Activated CD4-positive, alpha-beta T cell treated with anti-CD3 and anti-CD28 coated beads, Interleukin-10, Interleukin-2, amounts not matched to agents 100 ng/mL and 50 ng/mL, durations not matched to agents 16 hours and 8 hours (primary cell): ENCODE measurements around the gene MAP7D3.
"Not testable (repeated sequence)": the region's sequence is repeated elsewhere in the genome, so short reads cannot be mapped to it uniquely, and the experiment has no call there.

ENCODE experiments used
- DNase-seq: peaks from one replicate; pipeline ENCODE4 v3.0.0-alpha.2; 2020

The MAP7D3 gene

GRCh38 chrX:136251041-136251991 is at the start of gene MAP7D3:
Gene MAP7D3, minus strand, starts transcription at chrX:136251400. Its CDS starts 42 bp downstream, at chrX:136251358.
- peak; percentile 75 for DNase-seq

GRCh38 chrX:136300721-136301120 is 49.5 kb upstream of the MAP7D3 start, which contains the start of gene ADGRG4:
Gene ADGRG4, plus strand, starts transcription at chrX:136300963. Its CDS starts 7,815 bp downstream, at chrX:136308778.
- not testable (repeated sequence) for DNase-seq

GRCh38 chrX:136295380-136295779 is 44.2 kb upstream of the MAP7D3 start:
- no peak for DNase-seq

GRCh38 chrX:136292656-136293055 is 41.5 kb upstream of the MAP7D3 start:
- no peak for DNase-seq

- DNase-seq = no peak
These were observed 40.6 kb upstream of the MAP7D3 start for GRCh38 chrX:136291824-136292223.

GRCh38 chrX:136286375-136286774 is 35.2 kb upstream of the MAP7D3 start:
- DNase-seq = not testable (repeated sequence)

GRCh38 chrX:136275553-136275952 is 24.4 kb upstream of the MAP7D3 start:
- no peak for DNase-seq

GRCh38 chrX:136273986-136274385 is 22.8 kb upstream of the MAP7D3 start:
- no peak for DNase-seq

- DNase-seq = no peak
These were observed 21.1 kb upstream of the MAP7D3 start for GRCh38 chrX:136272325-136272724.

- DNase-seq = no peak
These were observed 20.1 kb upstream of the MAP7D3 start for GRCh38 chrX:136271300-136271699.

GRCh38 chrX:136269921-136270320 is 18.7 kb upstream of the MAP7D3 start:
- no peak for DNase-seq

GRCh38 chrX:136268051-136269048 is 17.1 kb upstream of the MAP7D3 start:
- DNase-seq = peak; percentile 66

- DNase-seq = no peak
These were observed 15.6 kb upstream of the MAP7D3 start for GRCh38 chrX:136266828-136267227.

GRCh38 chrX:136262812-136263315 is 11.7 kb upstream of the MAP7D3 start:
- DNase-seq = no peak

- no peak for DNase-seq
These were observed 11.0 kb upstream of the MAP7D3 start for GRCh38 chrX:136262243-136262642.

GRCh38 chrX:136261321-136261720 is 10.1 kb upstream of the MAP7D3 start:
- DNase-seq = no peak

GRCh38 chrX:136260776-136261175 is 9.6 kb upstream of the MAP7D3 start:
- DNase-seq = no peak

GRCh38 chrX:136259543-136259942 is 8.3 kb upstream of the MAP7D3 start:
- peak; percentile 52 for DNase-seq

GRCh38 chrX:136258951-136259350 is 7.8 kb upstream of the MAP7D3 start:
- no peak for DNase-seq

- DNase-seq = no peak
These were observed 4.8 kb upstream of the MAP7D3 start for GRCh38 chrX:136256026-136256425.

GRCh38 chrX:136255541-136255940 is 4.3 kb upstream of the MAP7D3 start:
- DNase-seq = no peak

GRCh38 chrX:136250191-136251040 is 784 bp downstream of the MAP7D3 start:
- peak; percentile 15 for DNase-seq
